H1 (cell line): ENCODE data around the gene CLEC12A. TPM values are rescaled to one million over a fixed set of nuclear protein-coding genes. Genes with fewer than 3 reads are reported as not detected.

Experiments
- CTCF ChIA-PET: fragments of 300-600 bp; sonication (Branson Sonifier 250); formaldehyde crosslinking; loops from one replicate; lab custom pipeline; 2021; ENCODE audit not compliant: partially characterized antibody; lab: Charles Lee
- POLR2A ChIA-PET: fragments of 300-600 bp; sonication (Branson Sonifier 250); formaldehyde crosslinking; loops from one replicate; lab custom pipeline; 2021; ENCODE audit warnings: inconsistent platforms; ENCODE audit not compliant: partially characterized antibody; lab: Charles Lee
- DNase-seq, 2 experiments: peaks; one replicate each; pipeline versions ENCODE4 v3.0.0 to v3.0.0-alpha.2; 2010 to 2022; ENCODE audit warnings: low spot score in 2 of 2, low read depth in 1 of 2, mixed read lengths in 1 of 2
- FAIRE-seq: peaks from 2 replicates; lab custom pipeline; 2011; peaks lifted over from hg19 to GRCh38; lab: Jason Lieb, UNC
- H2AFZ ChIP-seq: 2 replicates; pipeline ENCODE4 v1.8.1; 2012; ENCODE audit warnings: low read length, inconsistent platforms
- H2AK5ac ChIP-seq: 2 replicates; pipeline ENCODE4 v1.6.1; 2013; ENCODE audit warnings: low read depth, low read length
- H2BK120ac ChIP-seq: replicated peaks from 2 replicates; pipeline ENCODE3; 2013; ENCODE audit warnings: low read depth, low read length, inconsistent platforms
- H2BK12ac ChIP-seq: 2 replicates; pipeline ENCODE4 v1.6.1; 2013; ENCODE audit warnings: low read depth, low read length
- H2BK15ac ChIP-seq: 2 replicates; pipeline ENCODE4 v1.6.1; 2013; ENCODE audit warnings: low read length
- H2BK20ac ChIP-seq: 2 replicates; pipeline ENCODE4 v1.6.1; 2013; ENCODE audit warnings: low read length
- H2BK5ac ChIP-seq: 2 replicates; pipeline ENCODE4 v1.6.1; 2013; ENCODE audit warnings: low read depth, low read length
- H3K14ac ChIP-seq: 2 replicates; pipeline ENCODE4 v1.6.1; 2013; ENCODE audit warnings: inconsistent platforms; ENCODE audit not compliant: insufficient read length
- H3K18ac ChIP-seq: 2 replicates; pipeline ENCODE4 v1.6.1; 2013; ENCODE audit warnings: low read length; ENCODE audit errors: extremely low read depth
- H3K23ac ChIP-seq: 2 replicates; pipeline ENCODE4 v1.6.1; 2013; ENCODE audit warnings: inconsistent platforms; ENCODE audit not compliant: insufficient read length
- H3K23me2 ChIP-seq: 2 replicates; pipeline ENCODE4 v1.6.1; 2013; ENCODE audit warnings: low read depth, low read length
- H3K27ac ChIP-seq: 2 replicates; pipeline ENCODE4 v1.6.1; 2011; ENCODE audit warnings: low read depth, low read length, inconsistent platforms
- H3K27me3 ChIP-seq, 4 experiments: replicated peaks in 1 of 4; 1 replicate in 1 of 4; 2 replicates in 3 of 4; pipeline versions ENCODE4 v1.6.1 to v1.8.1; 2011 to 2013; ENCODE audit warnings: low read length in 3 of 4, mild to moderate bottlenecking in 3 of 4, inconsistent platforms in 2 of 4, mixed read lengths in 2 of 4, moderate library complexity in 1 of 4; ENCODE audit not compliant: control insufficient read depth in 3 of 4, insufficient read depth in 3 of 4; ENCODE audit errors: extremely low read depth in 1 of 4
- H3K36me3 ChIP-seq, 4 experiments: 2 replicates each; pipeline versions ENCODE4 v1.6.1 to v1.8.1; 2011 to 2013; ENCODE audit warnings: mild to moderate bottlenecking in 4 of 4, low read length in 3 of 4, moderate library complexity in 2 of 4, control low read depth in 1 of 4, inconsistent platforms in 1 of 4; ENCODE audit not compliant: insufficient read depth in 4 of 4, control insufficient read depth in 2 of 4
- H3K4ac ChIP-seq: replicated peaks from 2 replicates; pipeline ENCODE3; 2013; ENCODE audit warnings: low read length, low read depth, mixed read lengths, inconsistent platforms; ENCODE audit not compliant: insufficient read length
- H3K4me1 ChIP-seq, 4 experiments: replicated peaks in 1 of 4; 1 replicate in 1 of 4; 2 replicates in 3 of 4; pipeline versions ENCODE4 v1.6.1 to v1.8.1; 2011 to 2013; ENCODE audit warnings: low read length in 3 of 4, inconsistent platforms in 2 of 4, mixed read lengths in 1 of 4; ENCODE audit not compliant: insufficient read depth in 4 of 4, control insufficient read depth in 3 of 4
- H3K4me2 ChIP-seq, 2 experiments: 2 replicates each; pipeline versions ENCODE4 v1.6.1 to v1.8.1; 2011 to 2013; ENCODE audit warnings: low read depth in 2 of 2, low read length in 2 of 2, control low read depth in 1 of 2, inconsistent platforms in 1 of 2, mild to moderate bottlenecking in 1 of 2; ENCODE audit not compliant: insufficient read depth in 1 of 2
- H3K4me3 ChIP-seq, 4 experiments: fragments of 200-600, 300-600 bp in 1 of 4; sonication (generic), shearing (Covaris generic), sonication (Bioruptor Twin) in 1 of 4; 2 replicates each; pipeline versions ENCODE4 v1.5.1 to v1.8.1; 2011 to 2016; ENCODE audit warnings: low read length in 4 of 4, low read depth in 3 of 4, control low read depth in 2 of 4, inconsistent platforms in 2 of 4, mild to moderate bottlenecking in 2 of 4, mixed read lengths in 1 of 4, moderate library complexity in 1 of 4; ENCODE audit not compliant: insufficient read depth in 2 of 4; ENCODE audit errors: extremely low read depth in 1 of 4
- H3K56ac ChIP-seq: replicated peaks from 2 replicates; pipeline ENCODE3; 2013; ENCODE audit warnings: low read depth, mild to moderate bottlenecking, mixed read lengths, low read length, inconsistent platforms; ENCODE audit not compliant: insufficient read length
- H3K79me1 ChIP-seq: 2 replicates; pipeline ENCODE4 v1.6.1; 2013; ENCODE audit warnings: low read depth, low read length, control low read depth
- H3K79me2 ChIP-seq, 2 experiments: 2 replicates each; pipeline versions ENCODE4 v1.6.1 to v1.8.1; 2012 to 2013; ENCODE audit warnings: low read length in 2 of 2, mild to moderate bottlenecking in 2 of 2, inconsistent platforms in 1 of 2; ENCODE audit not compliant: insufficient read depth in 2 of 2, control insufficient read depth in 1 of 2
- H3K9ac ChIP-seq, 4 experiments: replicated peaks in 1 of 4; 1 replicate in 1 of 4; 2 replicates in 3 of 4; pipeline versions ENCODE4 v1.6.1 to v1.8.1; 2011 to 2013; ENCODE audit warnings: low read depth in 3 of 4, low read length in 3 of 4, control low read depth in 2 of 4, mild to moderate bottlenecking in 2 of 4, moderate library complexity in 2 of 4, inconsistent platforms in 1 of 4; ENCODE audit errors: extremely low read depth in 1 of 4
- H3K9me3 ChIP-seq, 2 experiments: 2 replicates each; pipeline versions ENCODE4 v1.6.1 to v1.8.1; 2012 to 2013; ENCODE audit warnings: mild to moderate bottlenecking in 2 of 2, moderate library complexity in 2 of 2, control low read depth in 1 of 2, inconsistent platforms in 1 of 2, low read depth in 1 of 2, low read length in 1 of 2, mixed read lengths in 1 of 2; ENCODE audit not compliant: insufficient read depth in 2 of 2
- H4K20me1 ChIP-seq, 2 experiments: replicated peaks in 1 of 2; 2 replicates each; pipeline versions ENCODE3 to v1.8.1; 2011 to 2013; ENCODE audit warnings: inconsistent platforms in 2 of 2, low read length in 2 of 2, mild to moderate bottlenecking in 1 of 2; ENCODE audit not compliant: insufficient read depth in 2 of 2, control insufficient read depth in 1 of 2
- H4K5ac ChIP-seq: 2 replicates; pipeline ENCODE4 v1.6.1; 2013; ENCODE audit warnings: low read length, low read depth, mixed read lengths, inconsistent platforms; ENCODE audit not compliant: insufficient read length
- H4K8ac ChIP-seq: 2 replicates; pipeline ENCODE4 v1.8.0; 2013; ENCODE audit warnings: mild to moderate bottlenecking, moderate library complexity, low read length, inconsistent platforms; ENCODE audit not compliant: insufficient read depth; ENCODE audit errors: extremely low read depth
- H4K91ac ChIP-seq: replicated peaks from 2 replicates; pipeline ENCODE3; 2013; ENCODE audit warnings: low read length, mixed read lengths, inconsistent platforms; ENCODE audit not compliant: insufficient read length
- MAFK ChIP-seq: IDR thresholded peaks from 2 replicates; pipeline ENCODE4 v1.6.1; 2012; ENCODE audit warnings: low read depth, mild to moderate bottlenecking, improper control_type of control experiment, low read length
- PHF8 ChIP-seq: fragments of 200-600 bp; sonication (generic); conservative IDR thresholded peaks from 2 replicates; pipeline ENCODE4 v1.7.1; 2012; ENCODE audit warnings: low read depth, mild to moderate bottlenecking, inconsistent platforms, low read length, moderate library complexity
- WGBS, 2 experiments: shearing (Covaris generic) in 1 of 2; methylation state at CpG; one replicate each; pipeline versions ENCODE4 v1.1.6 to v1.1.7; 2013 to 2015; ENCODE audit warnings: low lambda C conversion rate in 2 of 2, mixed read lengths in 2 of 2, inconsistent platforms in 1 of 2, low coverage in 1 of 2, missing lambda C conversion rate in 1 of 2; ENCODE audit not compliant: insufficient replicate concordance in 2 of 2, insufficient coverage in 1 of 2, insufficient read length in 1 of 2; ENCODE audit errors: extremely low coverage in 1 of 2, missing lambda C conversion rate in 1 of 2; 5-methylcytosine and 5-hydroxymethylcytosine counted together
- polyA plus RNA-seq, 7 experiments: library from polyadenylated mRNA; depleted of rRNA in 3 of 7; stranded (reverse) in 5 of 7; unstranded in 2 of 7; fragments of >200 nt in 5 of 7; fragments of 200-250 nt in 2 of 7; gene quantifications; 1 replicate in 5 of 7; 2 replicates in 1 of 7; 4 replicates in 1 of 7; pipeline versions ENCODE4 v1.2.1 to v1.2.3, GENCODE V29; 2011 to 2013; ENCODE audit warnings: missing spikeins in 2 of 7, mixed read lengths in 2 of 7
- total RNA-seq: library from RNA; stranded (reverse); fragmentation: NEBNext Ultra II Directional; extraction: Animal tissue kit (Norgen Biotek cat#: 25700); gene quantifications from 2 replicates; pipeline ENCODE4 v1.2.1, GENCODE V29; 2021

The CLEC12A gene
- total and polyA plus RNA-seq, 2 of the 8 experiments (the other 6 are each of a cell fraction or from before 2014, with no cell fraction given) = not detected

DNA sequence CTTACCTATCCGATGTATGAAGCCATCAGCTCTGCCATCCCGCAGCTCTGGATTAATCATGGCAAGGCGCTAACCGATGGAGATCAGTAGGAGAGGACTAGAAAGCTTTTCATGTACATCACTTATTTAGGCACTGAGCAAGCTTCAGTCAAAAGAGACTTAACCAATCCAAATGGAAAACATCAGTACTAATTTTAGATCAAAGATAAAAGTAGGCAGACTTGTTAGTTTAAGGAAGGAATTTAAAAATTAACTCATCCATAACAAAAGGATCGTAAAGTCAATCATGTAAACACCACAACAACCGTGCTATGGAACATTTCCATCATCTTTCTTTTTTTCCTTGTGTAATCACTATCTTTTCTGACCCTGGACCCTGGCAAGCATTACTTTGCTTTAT lies 38.9 kb upstream of the CLEC12A start, which contains the start of gene CLEC2A:
Gene CLEC2A, minus strand, starts transcription at position 101 of the 400 bp plus-strand sequence. Its CDS starts 41 bp downstream, at position 60.
- no peaks in the 10 kb centered on the region for H3K36me3 ChIP-seq
- no peak within 1 kb of the TSS for H2AFZ ChIP-seq

More for the DNA sequence above, 38.9 kb upstream of the CLEC12A start, which contains the start of gene CLEC2A:
- Histone ChIP-seq H3K27me3 (no peaks in the 10 kb centered on the region), H3K23ac (no peak within 1 kb of the TSS), H4K20me1 (no peaks in the 10 kb centered on the region), H3K4me3 (no peak within 1 kb of the TSS), H2AK5ac (no peak within 1 kb of the TSS), H3K9me3 (no peaks in the 10 kb centered on the region), H3K79me2 (no peaks in the 10 kb centered on the region), H2BK12ac (no peak within 1 kb of the TSS), H3K23me2 (no peaks in the 10 kb centered on the region), H3K14ac (no peak within 1 kb of the TSS), H2BK15ac (no peak within 1 kb of the TSS), H4K8ac (no peak within 1 kb of the TSS), H3K4me2 (no peak within 1 kb of the TSS), H2BK120ac (no peak within 1 kb of the TSS), H3K56ac (no peak within 1 kb of the TSS), H3K27ac (no peak within 1 kb of the TSS), H2BK20ac (no peak within 1 kb of the TSS), H3K4ac (no peak within 1 kb of the TSS), H2BK5ac (no peak within 1 kb of the TSS), H3K9ac (no peak within 1 kb of the TSS), H4K91ac (no peak within 1 kb of the TSS), H3K18ac (no peak within 1 kb of the TSS), H4K5ac (no peak within 1 kb of the TSS), H3K4me1 (no peaks in the 10 kb centered on the region), H3K79me1 (no peaks in the 10 kb centered on the region)
- ChIA-PET CTCF (interaction anchor here (0.6 to 1.5 kb wide), 6 partner anchors 13 to 208 kb away, joined by 3 to 7 read pairs (median 4); no protein-coding TSS in a partner anchor), POLR2A (no interaction called here)
- WGBS, 2 experiments = 92% methylated on average over 6 of the region's 6 CpGs; no CpG with 5 or more reads in 1 of the 2 experiments
- TF ChIP-seq PHF8 (no peak), MAFK (no peak)
- no peak for FAIRE-seq
- DNase-seq = no peak
